CD4-positive, alpha-beta T cell treated with Interferon alpha-2 for 1 hour (primary cell): ENCODE measurements around the gene TNS1.

Experiments
- DNase-seq, 2 donors: peaks; one replicate each; pipeline ENCODE4 v3.0.0-alpha.2; 2020 to 2022

TNS1 gene

DNA sequence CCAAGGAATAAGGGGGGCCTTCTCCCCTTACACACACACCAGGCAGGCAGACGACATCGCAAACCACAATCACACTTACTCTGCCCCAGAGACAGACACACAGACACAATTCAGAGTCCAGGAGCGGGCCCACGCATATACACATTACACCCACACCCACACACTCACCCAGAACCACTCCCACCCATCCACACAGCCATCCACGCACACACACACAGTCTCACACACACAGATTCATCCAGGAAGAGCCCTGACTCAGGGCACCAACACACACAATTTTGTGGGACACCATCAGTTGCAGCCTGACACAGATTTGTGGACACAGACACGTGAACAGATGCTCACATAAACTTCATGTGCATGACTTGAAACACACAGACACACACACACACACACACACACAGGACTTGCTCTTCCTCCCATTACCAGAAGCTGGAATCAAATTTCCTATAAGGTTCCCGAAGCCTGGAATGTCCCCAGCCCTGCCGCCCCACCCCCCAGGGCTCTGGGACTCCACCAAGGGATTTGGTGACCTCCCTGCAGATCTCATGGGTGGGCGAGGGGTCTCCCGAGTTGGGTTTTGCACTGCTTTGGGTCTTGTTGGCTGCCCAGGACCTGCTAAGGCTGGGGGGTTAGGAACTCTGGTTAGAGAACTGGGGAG is 23.5 kb downstream of the TNS1 start:
- no peak for DNase-seq

DNA sequence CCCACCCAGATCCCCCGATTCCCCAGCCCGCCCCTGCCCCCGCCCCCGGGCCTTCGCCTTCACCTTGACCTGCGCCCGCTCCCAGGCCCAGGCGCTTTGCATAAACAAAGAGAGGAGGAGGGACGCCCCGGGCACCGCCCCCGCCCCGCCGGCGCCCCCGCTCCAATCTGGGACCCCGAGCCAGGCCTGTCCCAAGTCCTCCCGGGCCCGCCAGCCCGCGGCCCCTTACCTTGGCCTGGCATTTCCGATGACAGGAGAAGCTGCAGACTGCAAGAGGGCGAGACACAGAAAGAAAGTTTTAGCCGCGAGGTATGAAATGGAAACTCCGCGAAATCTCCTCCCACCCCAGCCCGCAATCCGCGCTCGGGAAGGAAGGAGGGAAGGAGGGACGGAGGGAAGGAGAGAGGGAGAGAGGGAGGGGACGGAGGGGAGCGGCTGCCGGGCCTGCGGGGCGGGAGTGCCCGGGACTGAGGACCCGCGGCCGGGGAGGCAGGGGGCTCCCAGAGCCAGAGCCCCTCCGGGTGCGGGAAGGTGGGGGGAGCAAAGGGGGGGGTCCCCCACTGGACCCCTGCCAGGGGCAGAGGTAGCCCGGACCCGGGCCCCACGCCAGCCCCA is 24.2 kb downstream of the TNS1 start:
- DNase-seq, result no peak

DNA sequence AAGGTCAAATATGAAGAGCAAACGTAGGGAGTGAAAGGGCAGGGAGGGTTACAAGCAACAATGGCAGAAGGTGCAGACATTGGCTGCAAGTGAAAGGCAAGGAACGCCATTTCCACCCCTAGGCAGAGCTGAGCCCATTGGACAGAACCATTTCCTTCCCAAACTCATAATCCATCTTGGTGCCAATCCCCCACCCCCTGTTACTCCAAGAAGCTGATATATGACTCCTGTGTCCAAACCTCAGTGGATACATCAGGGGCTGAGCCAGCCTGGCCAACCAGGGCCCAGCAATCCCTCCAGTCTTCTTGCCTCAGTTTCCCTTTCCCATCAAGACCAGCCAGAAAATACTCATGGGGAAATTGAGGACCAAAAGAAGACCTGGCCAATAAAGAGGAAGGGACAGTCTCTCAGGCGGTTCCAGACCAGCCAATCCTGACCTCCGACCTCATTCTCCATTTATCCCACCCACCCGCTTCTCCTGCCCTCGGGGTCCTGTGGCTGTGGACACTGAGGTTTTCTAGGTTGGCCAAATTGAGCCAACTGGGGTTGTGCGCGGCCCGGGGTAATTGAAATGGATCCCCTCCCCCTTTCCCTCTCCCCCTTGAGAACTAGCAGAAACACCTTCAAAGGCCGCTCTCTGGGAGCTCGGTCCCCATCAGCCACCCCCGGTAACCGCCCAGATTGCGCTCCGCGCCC is 24.8 kb downstream of the TNS1 start:
- no peak for DNase-seq

DNA sequence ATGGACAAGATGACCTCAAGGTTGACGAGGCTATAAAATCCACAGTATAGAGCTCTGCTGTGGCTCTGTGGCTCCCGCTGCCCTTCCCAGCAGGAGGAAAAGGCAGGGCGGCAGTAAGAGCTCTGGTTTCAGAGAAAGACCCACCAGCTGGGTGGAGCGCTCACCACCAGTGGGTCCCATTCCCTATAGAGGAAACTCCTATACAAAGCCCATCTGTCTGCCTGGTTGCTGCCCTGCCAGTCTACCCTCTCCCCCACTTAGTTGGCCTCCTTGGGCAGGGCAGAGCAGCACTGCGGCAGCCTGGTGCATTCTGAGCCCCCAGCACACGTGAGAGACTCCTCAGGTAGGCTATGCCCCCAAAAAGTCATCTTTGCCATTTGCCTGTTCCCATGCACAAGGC is 26.5 kb downstream of the TNS1 start:
- DNase-seq, result no peak

DNA sequence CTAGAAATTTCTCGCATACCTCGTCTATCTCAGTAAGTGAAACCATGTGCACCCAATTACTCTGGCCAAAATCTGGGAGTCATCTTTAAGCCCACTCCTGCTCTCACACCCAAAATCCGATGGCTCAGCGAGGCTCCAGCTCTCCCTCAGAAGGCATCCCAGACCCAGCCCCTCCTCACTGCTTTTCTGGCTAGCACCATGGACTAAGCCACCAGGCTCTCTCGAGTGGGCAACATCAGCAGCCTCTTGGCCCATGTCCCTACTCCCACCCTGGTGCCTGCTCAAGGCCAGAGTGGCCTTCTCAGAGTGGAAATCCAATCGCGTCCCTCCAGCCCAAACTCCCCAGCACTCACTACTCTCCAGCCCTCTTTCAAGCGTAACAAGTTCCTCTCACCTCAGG is 27.2 kb downstream of the TNS1 start:
- no peak for DNase-seq

DNA sequence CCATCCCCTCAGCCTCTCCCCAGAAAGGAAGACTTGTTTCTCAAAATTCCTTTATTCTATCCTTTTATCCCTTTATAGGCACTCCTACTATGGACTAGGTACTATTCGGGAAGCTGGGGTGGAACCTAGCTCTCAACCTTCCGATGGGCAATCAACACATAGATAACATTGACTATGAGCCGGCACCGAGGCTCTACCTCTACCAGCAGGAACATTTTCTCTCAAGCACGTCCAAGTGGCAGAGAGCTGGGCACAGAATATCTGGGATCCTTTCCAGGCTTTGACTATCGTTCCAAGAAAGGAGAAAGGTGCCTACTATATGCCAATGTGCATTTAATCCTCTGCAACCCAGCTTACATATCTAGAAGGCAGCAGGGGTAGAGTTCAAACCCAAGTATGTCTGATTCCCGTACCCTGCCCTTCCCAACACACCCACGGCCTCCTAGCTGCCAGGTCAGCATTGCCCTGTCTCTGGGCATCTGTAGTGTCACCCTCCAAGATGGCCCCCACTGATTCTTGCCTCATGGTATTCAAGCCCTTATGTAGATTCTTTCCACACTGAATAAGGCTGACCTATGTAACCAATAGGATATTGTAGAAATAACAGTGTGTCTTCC is 28.3 kb downstream of the TNS1 start:
- DNase-seq, result no peak

DNA sequence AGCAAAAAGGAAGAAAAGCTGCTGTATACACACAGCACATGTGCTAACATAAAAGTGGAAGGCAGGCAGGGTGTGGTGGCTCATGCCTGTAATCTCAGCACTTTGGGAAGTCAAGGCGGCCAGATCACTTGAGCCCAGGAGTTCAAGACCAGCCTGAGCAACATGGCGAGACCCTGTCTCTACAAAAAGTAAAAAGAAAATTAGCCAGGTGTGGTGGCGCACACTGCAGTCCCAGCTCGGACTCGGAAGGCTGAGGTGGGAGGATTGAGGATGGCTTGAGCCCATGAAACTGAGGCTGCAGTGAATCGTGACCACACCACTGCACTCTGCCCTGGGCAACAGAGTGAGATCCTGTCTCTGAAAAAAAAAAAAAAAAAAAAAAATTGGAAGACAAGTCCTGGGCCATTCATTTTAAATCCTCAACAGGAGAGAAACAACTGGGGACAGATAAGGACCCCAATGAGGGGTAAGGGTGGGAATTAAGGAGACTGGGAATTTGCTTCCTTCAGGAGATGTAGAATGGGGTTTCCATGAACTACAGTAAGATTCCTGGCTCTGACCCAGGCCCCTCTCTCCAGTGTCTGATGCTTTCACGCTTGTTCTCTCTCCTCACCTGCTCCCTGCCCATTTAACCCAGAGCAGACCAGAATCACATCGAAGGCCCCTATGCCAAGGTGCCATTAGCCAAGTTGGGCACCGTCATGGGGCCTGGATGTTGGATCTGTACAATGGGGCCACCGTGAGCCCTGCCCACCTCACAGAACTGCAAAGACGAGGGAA is 29.6 kb downstream of the TNS1 start:
- no peak for DNase-seq

DNA sequence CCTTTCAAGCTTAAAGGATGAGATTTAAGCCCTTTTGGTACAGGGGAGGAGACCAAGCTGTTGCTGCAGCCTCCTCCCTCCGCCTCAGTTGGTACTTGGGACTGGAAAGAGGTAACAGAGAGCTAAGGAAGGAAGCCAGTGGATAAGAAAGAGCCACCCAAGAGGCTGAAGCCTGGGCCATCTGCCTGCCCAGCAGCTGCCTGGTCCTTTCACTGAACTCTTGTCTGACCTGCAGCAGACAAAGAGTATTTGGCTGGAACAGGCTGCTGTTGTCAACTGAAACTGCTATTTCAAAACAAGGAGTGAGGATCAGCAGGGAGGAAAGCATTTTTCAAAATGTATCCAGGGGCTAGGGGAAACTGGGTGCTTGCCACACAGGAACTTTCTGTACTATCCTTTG is 30.3 kb downstream of the TNS1 start:
- no peak for DNase-seq

DNA sequence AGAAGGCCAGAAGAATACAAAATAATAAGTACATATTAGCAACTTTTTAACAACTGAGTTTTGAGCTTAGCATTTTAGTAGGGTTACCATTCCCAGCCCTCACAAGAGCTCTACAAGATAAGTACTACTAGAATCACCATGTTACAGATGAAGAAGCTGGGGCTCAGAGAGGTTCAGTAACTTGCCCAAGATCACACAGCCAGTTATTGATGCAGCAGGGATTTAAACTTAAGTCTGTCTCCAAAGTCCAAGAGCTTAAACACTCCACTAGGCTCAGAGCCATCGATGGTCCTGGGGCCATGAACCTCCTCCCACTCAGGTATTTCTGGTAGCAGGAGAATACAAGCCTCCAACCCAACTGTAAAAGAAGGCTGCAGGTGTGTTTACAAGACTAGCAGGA is 30.8 kb downstream of the TNS1 start:
- no peak for DNase-seq

DNA sequence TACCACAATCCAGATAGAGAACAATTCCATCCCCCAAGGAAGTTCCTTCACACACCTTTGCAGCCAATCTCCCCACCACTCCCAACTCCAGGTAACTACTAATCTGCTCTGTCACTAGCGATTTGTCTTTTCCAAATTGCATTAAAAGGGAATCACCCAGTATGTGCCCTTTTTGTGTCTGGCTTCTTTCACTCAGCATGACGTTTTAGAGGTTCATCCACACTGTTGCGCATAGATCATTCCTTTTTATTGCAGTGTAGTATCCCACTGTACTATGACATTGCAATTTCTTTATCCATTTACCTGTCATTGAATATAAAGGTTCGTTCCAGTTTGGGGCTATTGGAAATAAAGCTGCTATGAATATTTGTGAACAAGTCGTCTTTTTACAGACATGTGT is 31.6 kb downstream of the TNS1 start:
- no peak for DNase-seq

DNA sequence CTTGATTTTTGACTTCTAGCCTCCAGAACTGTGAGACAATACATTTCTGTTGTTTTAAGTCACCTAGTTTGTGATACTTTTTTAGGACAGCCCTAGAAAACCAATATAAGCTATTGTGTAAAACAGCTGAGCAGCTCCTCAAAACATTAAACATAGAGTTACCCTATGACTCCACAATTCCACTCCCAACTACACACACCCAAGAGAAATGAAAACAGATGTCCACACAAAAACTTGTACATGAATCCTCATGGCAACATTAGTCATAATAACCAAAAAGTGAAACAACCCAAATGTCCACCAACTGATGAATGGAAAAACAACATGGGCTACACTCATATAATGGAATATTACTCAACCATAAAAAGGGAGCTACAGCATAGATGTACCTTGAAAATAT is 32.6 kb downstream of the TNS1 start:
- DNase-seq, result no peak

DNA sequence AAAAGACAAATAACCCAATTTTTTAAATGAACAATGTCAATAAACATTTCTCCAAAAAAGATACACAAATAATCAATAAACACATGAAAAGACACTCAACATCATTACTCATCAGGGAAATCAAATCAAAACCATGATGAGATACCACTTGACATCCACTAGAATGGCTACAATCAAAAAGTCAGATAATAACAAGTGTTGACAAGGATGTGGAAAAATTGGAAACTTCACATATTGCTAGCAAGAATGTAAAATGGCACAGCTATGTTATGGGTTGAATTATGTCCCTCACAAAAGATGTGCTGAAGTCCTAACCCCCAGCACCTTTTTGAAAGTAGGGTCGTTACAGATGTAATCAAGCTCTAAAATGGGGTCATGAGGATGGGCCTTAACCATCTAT is 33.2 kb downstream of the TNS1 start:
- no peak for DNase-seq

DNA sequence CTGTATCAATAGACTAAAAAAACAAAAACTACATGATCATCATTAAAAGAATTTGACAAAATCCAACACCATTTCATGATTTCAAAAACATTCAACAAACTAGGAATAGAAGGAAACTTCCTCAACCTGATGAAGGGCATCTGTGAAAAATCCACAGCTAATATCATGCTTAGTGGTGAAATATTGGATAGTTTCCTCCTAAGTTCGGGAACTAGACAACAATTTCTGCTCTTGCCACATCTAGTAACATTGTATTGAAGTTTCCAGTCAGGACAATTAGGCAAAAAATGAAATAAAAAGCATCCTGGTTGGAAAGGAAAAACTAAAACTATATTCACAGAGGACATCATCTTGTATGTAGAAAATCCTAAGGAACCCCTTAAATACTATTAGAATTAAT is 34.8 kb downstream of the TNS1 start:
- DNase-seq, result no peak

DNA sequence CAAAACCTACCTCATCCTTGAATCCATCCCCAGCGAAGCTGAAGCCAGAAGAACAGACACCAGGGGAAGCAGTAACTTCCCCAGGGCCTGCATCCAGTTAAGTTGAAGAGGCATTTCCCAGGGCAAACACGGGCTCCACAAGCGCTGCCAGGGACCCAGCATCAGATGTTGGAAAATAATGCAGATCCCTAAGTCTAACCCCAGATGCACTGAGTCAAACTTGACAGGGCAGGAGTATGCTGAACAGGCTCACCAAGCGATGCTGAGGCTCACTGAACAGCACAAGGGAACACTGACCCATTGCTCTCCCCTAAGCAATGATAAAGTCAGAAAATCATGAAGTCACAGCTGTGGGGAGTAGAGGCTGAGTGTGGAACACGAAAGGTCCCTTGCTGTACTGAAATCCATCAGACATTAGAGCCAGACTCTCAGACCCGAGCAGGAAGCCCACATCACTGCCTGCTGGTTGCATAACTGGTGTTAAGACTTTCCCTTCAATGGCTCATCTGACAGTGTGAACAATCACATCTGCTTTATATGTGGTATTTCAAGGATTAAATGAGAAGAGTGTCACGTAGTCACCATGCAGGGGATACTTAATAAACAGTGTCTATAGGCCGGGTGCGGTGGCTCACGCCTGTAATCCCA is 36.2 kb downstream of the TNS1 start:
- no peak for DNase-seq

DNA sequence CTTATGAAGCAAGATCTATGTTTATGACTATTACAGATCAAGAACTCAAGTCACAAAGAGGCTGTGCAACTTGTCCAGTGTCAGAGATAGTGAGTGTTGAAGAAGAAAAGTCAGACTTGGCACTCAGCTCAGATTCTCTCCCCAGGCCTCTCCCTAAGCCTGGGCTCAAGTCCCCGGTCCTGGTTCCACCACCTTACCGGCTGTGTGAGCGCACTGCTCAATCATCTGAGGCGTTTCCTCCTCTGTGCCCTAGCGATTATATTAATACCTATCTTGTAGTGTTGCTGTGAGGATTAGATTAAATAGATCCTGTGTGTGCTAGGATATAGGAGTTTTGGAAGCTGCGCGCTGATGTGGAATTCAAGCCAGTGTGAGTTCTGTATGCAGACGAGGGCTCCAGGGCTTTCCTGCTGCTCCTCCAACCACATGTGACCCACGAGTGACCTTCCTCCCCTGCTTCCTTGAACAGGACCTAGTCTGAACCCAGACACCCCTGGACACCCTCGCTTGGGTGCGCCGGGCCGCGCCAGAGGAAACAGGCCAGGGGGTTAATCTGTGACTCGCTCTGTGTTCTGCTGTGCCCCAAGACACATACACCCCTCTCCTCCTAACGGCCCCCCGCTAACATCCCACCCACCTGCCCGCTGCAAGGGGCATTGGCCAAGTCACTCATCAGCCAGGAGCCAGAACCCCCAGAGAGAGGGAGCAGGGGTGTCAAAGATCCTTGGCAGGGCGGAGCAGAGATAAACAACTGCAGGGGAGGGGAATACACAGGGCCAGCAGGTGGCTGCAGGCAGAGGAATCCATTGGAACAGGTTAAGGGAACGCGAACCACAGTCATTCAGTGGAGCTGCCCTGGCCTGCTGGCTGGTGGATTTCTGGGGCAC is 38.3 kb downstream of the TNS1 start:
- no peak for DNase-seq

DNA sequence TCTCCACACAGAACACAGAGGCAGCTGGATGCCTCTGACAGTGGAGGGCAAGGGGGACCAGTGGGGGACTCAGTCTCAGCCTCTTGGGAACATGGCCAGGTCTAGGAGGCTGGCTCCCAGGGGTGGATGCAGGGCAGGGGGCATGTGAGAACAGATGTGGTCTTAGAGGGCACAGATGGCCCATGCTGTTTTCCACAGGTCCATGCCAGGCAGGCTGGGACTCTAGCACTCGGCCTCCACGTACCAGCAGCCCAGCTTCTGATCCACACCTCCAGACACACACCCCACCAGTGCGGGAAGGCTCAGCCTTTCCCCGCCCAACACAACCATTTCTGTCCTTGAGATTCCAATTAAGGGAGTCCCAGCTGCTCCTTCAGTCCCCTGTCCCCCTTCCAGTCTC is 42.4 kb downstream of the TNS1 start:
- no peak for DNase-seq

DNA sequence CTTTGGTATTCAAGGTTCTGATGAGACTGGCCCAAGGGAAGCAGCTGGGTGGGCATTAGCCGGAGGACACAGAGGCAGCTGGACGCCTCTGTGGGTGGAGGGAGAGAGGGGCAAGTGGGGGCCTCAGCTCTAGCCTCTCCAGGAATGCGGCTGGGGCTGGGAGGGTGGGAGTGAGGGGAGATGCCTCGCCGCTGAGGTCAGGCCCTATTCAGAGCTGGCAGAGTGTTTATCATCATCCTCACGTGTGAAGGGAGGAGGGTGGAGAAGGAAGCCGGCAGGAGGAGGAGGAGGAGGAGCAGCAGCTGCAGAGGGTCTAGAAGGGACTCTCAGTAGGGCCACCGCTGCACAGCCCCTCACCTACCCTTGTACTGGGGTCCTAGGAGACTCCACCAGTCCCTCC is 43.1 kb downstream of the TNS1 start:
- no peak for DNase-seq

DNA sequence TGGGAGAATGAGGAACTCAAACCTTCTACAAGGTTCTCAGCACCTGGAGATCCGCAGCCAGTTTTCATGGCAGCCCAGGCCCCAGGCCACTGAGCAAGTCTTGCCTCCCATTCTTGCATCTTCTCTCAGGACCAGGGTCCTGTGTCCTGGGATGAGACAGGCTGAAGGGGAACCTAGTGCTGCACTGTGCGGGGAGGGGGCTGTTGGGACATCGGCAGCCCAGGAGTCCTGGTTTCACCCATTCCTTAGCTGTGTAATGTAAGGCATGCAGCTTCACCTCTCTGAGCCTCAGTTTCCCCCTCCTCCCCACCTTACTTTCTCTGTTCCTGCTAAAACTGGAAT is 43.9 kb downstream of the TNS1 start:
- no peak for DNase-seq

DNA sequence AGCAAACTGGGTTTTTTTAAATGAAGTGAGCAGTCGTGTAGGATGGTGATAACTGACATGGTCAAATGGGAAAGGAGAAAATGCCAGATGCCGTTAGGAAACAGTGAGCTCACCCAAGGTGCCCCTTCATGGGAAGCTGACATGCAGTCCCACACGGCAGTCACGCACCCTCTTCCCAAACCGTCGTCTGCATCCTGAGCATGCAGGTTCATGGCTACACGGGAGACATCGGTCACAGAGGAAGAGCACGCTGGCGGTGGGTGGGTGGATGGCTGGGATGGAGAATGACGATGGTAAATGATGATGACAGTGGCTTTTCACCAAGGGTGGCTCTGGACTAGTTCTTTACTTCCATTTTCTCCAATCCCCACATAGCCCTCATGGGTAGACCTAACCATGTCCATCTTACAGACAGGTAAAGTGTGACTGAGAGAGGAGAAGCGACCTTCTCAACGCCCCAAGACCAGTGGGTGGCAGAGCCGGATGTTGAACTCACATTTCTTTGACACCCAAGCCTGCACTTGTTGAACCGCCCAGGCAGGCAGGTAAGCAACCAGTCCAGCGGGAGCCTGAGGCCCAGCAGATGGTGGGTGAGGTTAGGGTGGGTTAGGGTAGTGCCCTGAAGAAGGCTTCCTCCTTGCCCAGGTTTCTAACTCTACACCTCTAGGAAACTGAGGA is 44.5 kb downstream of the TNS1 start:
- no peak for DNase-seq

DNA sequence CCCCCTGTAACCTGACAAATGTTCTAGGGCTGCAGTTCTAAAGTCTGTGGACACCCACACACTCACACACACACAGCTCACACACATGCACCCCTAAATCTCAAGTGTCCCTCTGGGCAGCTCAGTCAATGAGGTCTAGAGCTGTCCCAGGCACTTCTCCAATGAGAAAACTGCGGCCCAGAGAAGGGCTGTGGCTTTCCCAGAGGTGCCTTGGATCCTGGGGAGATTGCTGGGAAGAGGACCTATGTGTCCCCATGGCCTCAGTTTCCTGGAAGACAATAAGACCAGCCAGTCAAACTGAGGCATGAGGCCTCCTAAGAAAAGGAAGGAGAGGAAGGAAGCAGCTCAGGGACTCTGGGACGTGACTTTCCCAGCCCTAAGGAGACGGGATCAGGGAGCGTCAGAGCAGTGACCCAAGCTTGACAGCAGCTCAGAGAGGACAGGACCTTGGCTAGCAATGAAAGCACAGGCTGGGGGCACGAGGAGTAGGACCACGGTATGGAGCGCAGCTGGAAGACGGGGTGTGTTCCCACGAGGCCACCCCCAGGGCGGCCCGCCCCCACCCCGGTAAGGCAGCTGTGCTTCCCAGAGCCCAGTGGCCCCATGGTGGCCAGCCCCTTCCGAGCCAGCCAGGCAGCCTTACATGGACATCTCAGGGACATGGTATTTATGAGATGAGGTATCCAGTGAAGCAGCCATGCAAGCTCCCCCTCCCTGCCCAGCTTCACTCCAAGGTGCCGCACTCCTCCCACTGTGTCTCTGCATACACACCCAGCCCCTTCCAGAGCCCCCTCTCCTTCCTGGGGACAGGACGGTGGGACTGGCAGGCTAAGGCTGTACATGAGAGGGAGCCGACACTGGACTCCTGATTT is 46.0 kb downstream of the TNS1 start:
- no peak for DNase-seq
